Vagina (tissue), 2 donors: ENCODE data around the gene TGIF2. TPM values are rescaled to one million over a fixed set of nuclear protein-coding genes. Genes with fewer than 3 reads are reported as not detected.

ENCODE experiments used
- DNase-seq, 2 donors: peaks; one replicate each; pipeline ENCODE4 v3.0.0-alpha.2; 2017; ENCODE audit errors: extremely low spot score in 2 of 2
- H3K27ac ChIP-seq: fragments of 200-600 bp; sonication (generic); one replicate; pipeline ENCODE4 v1.5.1; 2019
- H3K27me3 ChIP-seq: fragments of 200-600 bp; sonication (generic); one replicate; pipeline ENCODE4 v1.5.1; 2019
- H3K36me3 ChIP-seq, 2 donors: fragments of 200-600 bp; sonication (generic); one replicate each; pipeline ENCODE4 v1.5.1; 2017 to 2019
- H3K4me1 ChIP-seq: fragments of 200-600 bp; sonication (generic); one replicate; pipeline ENCODE4 v1.5.1; 2019
- H3K4me3 ChIP-seq, 2 donors: fragments of 200-600 bp; sonication (generic); 1 replicate in 1 of 2; 2 replicates in 1 of 2; pipeline ENCODE4 v1.5.1; 2016 to 2019
- H3K9me3 ChIP-seq: fragments of 200-600 bp; sonication (generic); one replicate; pipeline ENCODE4 v1.5.1; 2019
- CTCF ChIP-seq, 3 experiments: fragments of 450-650 bp in 2 of 3; fragments of 200-600 bp in 1 of 3; sonication (generic) in 1 of 3; IDR thresholded peaks; one replicate each; pipeline ENCODE4 v1.5.1; 2017 to 2019; ENCODE audit warnings: antibody characterized with exemption in 3 of 3, mild to moderate bottlenecking in 2 of 3, moderate library complexity in 2 of 3
- POLR2A ChIP-seq, 2 donors: fragments of 450-650 bp; IDR thresholded peaks; one replicate each; pipeline ENCODE4 v1.6.1; 2017; ENCODE audit warnings: antibody characterized with exemption in 2 of 2, mild to moderate bottlenecking in 2 of 2, moderate library complexity in 2 of 2
- POLR2AphosphoS5 ChIP-seq, 2 donors: sonication (generic); formaldehyde crosslinking; IDR thresholded peaks; one replicate each; pipeline ENCODE4 v1.9.0; 2017; ENCODE audit warnings: antibody characterized with exemption in 2 of 2, mild to moderate bottlenecking in 2 of 2, low read depth in 1 of 2; ENCODE audit not compliant: insufficient read depth in 1 of 2
- intact Hi-C: fragments of 100-400 bp; cut with DNase I; formaldehyde crosslinking; loops from one replicate; pipeline ENCODE4 v1.15.1; 2023
- total RNA-seq: library from RNA; depleted of rRNA; stranded (reverse); fragments of >200 nt; gene quantifications from one replicate; pipeline ENCODE4 v1.2.3, GENCODE V29; 2016

TGIF2 gene
- total RNA-seq, 1 donor from 2014 or later: 9.3 TPM

- intact Hi-C loops: no loop called here
- TF ChIP-seq CTCF (IDR thresholded peaks at IDR 0.05) (no peak), POLR2AphosphoS5 (IDR thresholded peaks at IDR 0.05; ENCODE audit: insufficient read depth in 1 of 2, low read depth in 1 of 2) (no peak), POLR2A (IDR thresholded peaks at IDR 0.05) (no peak)
- Histone ChIP-seq H3K4me3 (no peak overlapping the region), H3K27ac (no peak overlapping the region), H3K36me3 (peaks cover 0 to 51% of the 10 kb centered on the region in 2 donors), H3K4me1 (no peaks in the 10 kb centered on the region), H3K27me3 (no peaks in the 10 kb centered on the region), H3K9me3 (no peaks in the 10 kb centered on the region)
- no peak for DNase-seq
Measured at GRCh38 chr20:36528176-36528874, 45.1 kb upstream of the TGIF2 start.

DNA sequence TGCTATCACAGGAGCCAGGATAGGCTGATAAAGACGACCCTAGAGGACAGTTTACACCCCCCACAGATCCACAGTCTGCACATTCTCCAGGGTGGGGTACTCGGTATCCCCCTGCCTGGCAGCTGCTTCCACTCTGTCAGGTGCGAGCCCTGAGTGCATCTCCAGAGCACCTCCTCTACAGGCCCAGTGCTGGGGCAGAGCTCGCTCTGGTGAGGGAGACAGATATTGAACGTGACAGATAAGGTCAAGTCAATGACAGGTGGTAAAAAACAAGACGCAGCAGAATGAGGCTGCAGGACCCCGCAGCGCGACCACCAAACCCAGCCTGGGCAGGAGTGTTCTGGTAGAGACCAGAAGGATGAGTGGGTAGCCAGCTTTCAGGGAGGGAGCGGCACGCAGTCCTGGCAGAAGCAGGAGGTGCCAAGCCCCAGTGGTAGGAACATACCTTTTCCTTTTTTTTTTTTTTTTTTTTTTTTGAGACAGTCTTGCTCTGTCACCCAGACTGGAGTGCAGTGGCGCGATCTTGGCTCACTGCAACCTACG, 44.5 kb upstream of the TGIF2 start:
- H3K9me3 ChIP-seq: no peaks in the 10 kb centered on the region
- intact Hi-C loops: no loop called here
- H3K4me3 ChIP-seq: no peak overlapping the region
- DNase-seq: no peak
- peaks cover 0 to 45% of the 10 kb centered on the region in 2 donors for H3K36me3 ChIP-seq
- no peaks in the 10 kb centered on the region for H3K4me1 ChIP-seq
- no peak for TF ChIP-seq POLR2A (IDR thresholded peaks at IDR 0.05)
- TF ChIP-seq POLR2AphosphoS5 (IDR thresholded peaks at IDR 0.05; ENCODE audit: insufficient read depth in 1 of 2, low read depth in 1 of 2): no peak
- no peak for TF ChIP-seq CTCF (IDR thresholded peaks at IDR 0.05)
- H3K27ac ChIP-seq: no peak overlapping the region
- H3K27me3 ChIP-seq: no peaks in the 10 kb centered on the region

GRCh38 chr20:36532388-36532787, 41.0 kb upstream of the TGIF2 start:
- no peak for TF ChIP-seq POLR2A (IDR thresholded peaks at IDR 0.05)
- TF ChIP-seq CTCF (IDR thresholded peaks at IDR 0.05): no peak
- TF ChIP-seq POLR2AphosphoS5 (IDR thresholded peaks at IDR 0.05; ENCODE audit: insufficient read depth in 1 of 2, low read depth in 1 of 2): no peak
- H3K27ac ChIP-seq: no peak overlapping the region
- no peak overlapping the region for H3K4me3 ChIP-seq
- H3K36me3 ChIP-seq: peaks cover 0 to 13% of the 10 kb centered on the region in 2 donors
- no peak for DNase-seq
- no peaks in the 10 kb centered on the region for H3K4me1 ChIP-seq
- no peaks in the 10 kb centered on the region for H3K27me3 ChIP-seq
- H3K9me3 ChIP-seq: no peaks in the 10 kb centered on the region
- intact Hi-C loops: no loop called here

DNA sequence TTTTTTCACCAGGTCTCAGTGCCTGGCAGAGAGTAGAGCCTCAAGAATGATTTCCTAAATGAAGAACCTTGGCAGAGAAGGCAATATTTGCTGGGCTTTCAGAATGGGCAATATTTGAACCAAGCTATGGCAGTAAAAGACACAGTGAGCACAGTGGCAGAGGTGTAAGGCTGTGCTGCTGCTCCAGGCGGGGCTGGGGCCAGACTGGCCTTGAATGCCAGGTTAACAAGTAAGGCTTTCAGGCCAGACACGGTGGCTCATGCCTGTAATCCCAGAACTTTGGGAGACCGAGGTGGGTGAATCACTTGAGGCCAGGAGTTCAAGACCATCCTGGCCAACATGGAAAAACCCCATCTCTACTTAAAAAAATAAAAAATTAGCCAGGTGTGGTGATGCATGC, 40.6 kb upstream of the TGIF2 start:
- DNase-seq: no peak
- no peaks in the 10 kb centered on the region for H3K27me3 ChIP-seq
- no peaks in the 10 kb centered on the region for H3K4me1 ChIP-seq
- no peaks in the 10 kb centered on the region for H3K9me3 ChIP-seq
- H3K36me3 ChIP-seq: peaks cover 0 to 8% of the 10 kb centered on the region in 2 donors
- intact Hi-C loops: no loop called here
- H3K27ac ChIP-seq: no peak overlapping the region
- TF ChIP-seq CTCF (IDR thresholded peaks at IDR 0.05): no peak
- TF ChIP-seq POLR2AphosphoS5 (IDR thresholded peaks at IDR 0.05; ENCODE audit: insufficient read depth in 1 of 2, low read depth in 1 of 2): no peak
- no peak for TF ChIP-seq POLR2A (IDR thresholded peaks at IDR 0.05)
- no peak overlapping the region for H3K4me3 ChIP-seq

GRCh38 chr20:36538026-36538722, 35.2 kb upstream of the TGIF2 start:
- no peak overlapping the region for H3K4me3 ChIP-seq
- no peaks in the 10 kb centered on the region for H3K9me3 ChIP-seq
- DNase-seq: no peak
- intact Hi-C loops: no loop called here
- TF ChIP-seq POLR2AphosphoS5 (IDR thresholded peaks at IDR 0.05; ENCODE audit: insufficient read depth in 1 of 2, low read depth in 1 of 2): peak in 1 of 2 donors; percentile 38
- TF ChIP-seq POLR2A (IDR thresholded peaks at IDR 0.05): no peak
- TF ChIP-seq CTCF (IDR thresholded peaks at IDR 0.05): no peak
- H3K36me3 ChIP-seq: no peaks in the 10 kb centered on the region
- no peaks in the 10 kb centered on the region for H3K27me3 ChIP-seq
- H3K4me1 ChIP-seq: peaks cover 16% of the 10 kb centered on the region
- peak overlapping the region; percentile 37 for H3K27ac ChIP-seq
